ENCODE data around the gene SPATA33. TPM values are rescaled to one million over a fixed set of nuclear protein-coding genes. Genes with fewer than 3 reads are reported as not detected.
"Not testable (repeated sequence)": the region's sequence is repeated elsewhere in the genome, so short reads cannot be mapped to it uniquely, and the experiment has no call there.

The SPATA33 gene
- total RNA-seq, 2 experiments from 2014 or later = 6.3 to 7.1 TPM

DNA sequence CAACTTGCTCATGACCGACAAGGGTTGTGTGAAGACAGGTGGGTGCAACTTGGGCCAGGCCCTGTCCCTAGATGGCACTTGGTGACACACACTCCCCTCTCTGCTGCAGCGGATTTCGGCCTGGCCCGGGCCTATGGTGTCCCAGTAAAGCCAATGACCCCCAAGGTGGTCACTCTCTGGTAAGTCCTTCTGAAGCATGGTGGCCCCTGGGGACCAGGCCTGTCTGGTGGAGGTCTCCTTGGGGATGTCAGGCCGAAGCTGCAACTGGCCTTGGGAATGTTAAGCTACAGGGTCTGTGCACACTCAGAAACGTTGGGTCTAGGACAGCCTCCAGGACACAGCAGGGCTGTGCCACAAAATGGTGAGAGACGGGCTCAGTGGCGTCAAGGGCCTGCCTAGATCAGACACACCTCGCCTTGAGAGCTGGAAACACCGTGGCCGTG, 35.7 kb downstream of the SPATA33 start:
- TF ChIP-seq, protein P1, sequence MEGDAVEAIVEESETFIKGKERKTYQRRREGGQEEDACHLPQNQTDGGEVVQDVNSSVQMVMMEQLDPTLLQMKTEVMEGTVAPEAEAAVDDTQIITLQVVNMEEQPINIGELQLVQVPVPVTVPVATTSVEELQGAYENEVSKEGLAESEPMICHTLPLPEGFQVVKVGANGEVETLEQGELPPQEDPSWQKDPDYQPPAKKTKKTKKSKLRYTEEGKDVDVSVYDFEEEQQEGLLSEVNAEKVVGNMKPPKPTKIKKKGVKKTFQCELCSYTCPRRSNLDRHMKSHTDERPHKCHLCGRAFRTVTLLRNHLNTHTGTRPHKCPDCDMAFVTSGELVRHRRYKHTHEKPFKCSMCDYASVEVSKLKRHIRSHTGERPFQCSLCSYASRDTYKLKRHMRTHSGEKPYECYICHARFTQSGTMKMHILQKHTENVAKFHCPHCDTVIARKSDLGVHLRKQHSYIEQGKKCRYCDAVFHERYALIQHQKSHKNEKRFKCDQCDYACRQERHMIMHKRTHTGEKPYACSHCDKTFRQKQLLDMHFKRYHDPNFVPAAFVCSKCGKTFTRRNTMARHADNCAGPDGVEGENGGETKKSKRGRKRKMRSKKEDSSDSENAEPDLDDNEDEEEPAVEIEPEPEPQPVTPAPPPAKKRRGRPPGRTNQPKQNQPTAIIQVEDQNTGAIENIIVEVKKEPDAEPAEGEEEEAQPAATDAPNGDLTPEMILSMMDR (IDR thresholded peaks at IDR 0.05) = no peak
- POLR2A ChIA-PET = interaction anchor here (1.2 kb wide), 1 partner anchor 180 kb away, joined by 3 read pairs; the partner anchor contains the start of gene TCF25

DNA sequence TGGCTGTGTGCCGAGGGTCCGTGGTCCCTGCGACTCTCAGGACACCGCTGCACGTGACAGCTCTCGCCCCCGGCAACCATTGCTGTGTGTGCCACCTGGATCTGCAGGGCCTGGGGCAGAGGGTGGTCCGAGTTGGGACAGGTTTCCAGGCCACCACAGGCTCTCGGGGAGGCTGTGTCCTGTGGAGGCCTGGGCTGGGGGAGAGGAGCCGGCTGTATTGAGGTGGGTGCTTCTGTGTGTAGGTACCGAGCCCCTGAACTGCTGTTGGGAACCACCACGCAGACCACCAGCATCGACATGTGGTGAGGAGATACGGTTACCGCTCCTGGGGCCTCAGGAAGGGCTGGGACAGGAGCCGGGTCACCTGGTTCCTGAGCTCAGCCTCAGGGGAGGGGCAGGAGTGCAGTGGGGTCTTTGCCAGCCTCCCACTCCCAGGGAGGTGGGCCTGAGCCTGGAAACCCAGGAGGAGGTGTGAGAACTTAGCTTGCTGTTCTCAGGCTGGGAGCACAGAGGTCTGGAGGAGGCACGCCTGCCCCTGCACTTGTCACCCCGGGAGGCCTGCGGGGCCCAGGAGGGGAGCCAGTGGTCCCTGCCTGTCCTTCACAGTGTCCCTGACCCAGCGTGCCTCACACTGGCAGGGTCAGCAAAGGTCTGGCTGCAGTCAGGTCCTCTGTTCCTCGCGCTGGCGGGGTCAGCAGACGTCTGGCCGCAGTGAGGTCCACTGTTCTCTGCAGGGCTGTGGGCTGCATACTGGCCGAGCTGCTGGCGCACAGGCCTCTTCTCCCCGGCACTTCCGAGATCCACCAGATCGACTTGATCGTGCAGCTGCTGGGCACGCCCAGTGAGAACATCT, 36.5 kb downstream of the SPATA33 start:
- CTCF ChIA-PET = no interaction called here
- POLR2A ChIA-PET = interaction anchor here (0.5 to 1.2 kb wide), 2 partner anchors 11 to 179 kb away, joined by 3 read pairs; partner anchors contain the start of gene TCF25
- intact Hi-C loops (cut with micrococcal nuclease) = no loop called here

More for the DNA sequence above, 35.7 kb downstream of the SPATA33 start:
- CTCF ChIA-PET = no interaction called here
- ATAC-seq (no peak), DNase-seq (no peak)
- no peaks in the 10 kb centered on the region for H3K9me3 Mint-ChIP-seq
- H3K27me3 Mint-ChIP-seq = no peaks in the 10 kb centered on the region
- H3K4me1 Mint-ChIP-seq (ENCODE audit: low read depth) = peaks cover 14% of the 10 kb centered on the region
- no peak overlapping the region for H3K4me3 Mint-ChIP-seq
- intact Hi-C loops (cut with micrococcal nuclease) = no loop called here
- H3K27ac Mint-ChIP-seq = no peak overlapping the region
- peaks cover 23% of the 10 kb centered on the region for H3K36me3 Mint-ChIP-seq (ENCODE audit: low read depth)

DNA sequence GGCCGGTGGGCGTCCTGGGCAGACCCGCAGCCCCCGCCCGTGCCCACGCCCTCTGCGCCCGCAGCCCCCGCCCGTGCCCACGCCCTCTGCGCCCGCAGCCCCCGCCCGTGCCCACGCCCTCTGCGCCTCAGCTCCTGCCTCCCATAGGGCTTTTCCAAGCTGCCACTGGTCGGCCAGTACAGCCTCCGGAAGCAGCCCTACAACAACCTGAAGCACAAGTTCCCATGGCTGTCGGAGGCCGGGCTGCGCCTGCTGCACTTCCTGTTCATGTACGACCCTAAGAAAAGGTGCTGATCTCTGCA, 37.1 kb downstream of the SPATA33 start:
- H3K9me3 Mint-ChIP-seq; ATAC-seq; H3K27ac Mint-ChIP-seq; H3K4me3 Mint-ChIP-seq; H3K27me3 Mint-ChIP-seq; intact Hi-C loops (cut with micrococcal nuclease); DNase-seq: not testable (repeated sequence)
- ChIA-PET CTCF (interaction anchor here (1.3 kb wide), 1 partner anchor 8 kb away, joined by 3 read pairs; the partner anchor contains the start of gene CDK10), POLR2A (interaction anchor here (0.5 kb wide), 1 partner anchor 10 kb away, joined by 3 read pairs; no protein-coding TSS in a partner anchor)
- Mint-ChIP-seq H3K4me1 (ENCODE audit: low read depth) (peaks cover 13% of the 10 kb centered on the region), H3K36me3 (ENCODE audit: low read depth) (peaks cover 23% of the 10 kb centered on the region)

More for the DNA sequence above, 36.5 kb downstream of the SPATA33 start:
- DNase-seq (no peak), ATAC-seq (no peak)
- no peaks in the 10 kb centered on the region for H3K9me3 Mint-ChIP-seq
- no peaks in the 10 kb centered on the region for H3K27me3 Mint-ChIP-seq
- TF ChIP-seq, protein P1 (IDR thresholded peaks at IDR 0.05) = no peak
- peaks cover 13% of the 10 kb centered on the region for H3K4me1 Mint-ChIP-seq (ENCODE audit: low read depth)
- no peak overlapping the region for H3K4me3 Mint-ChIP-seq
- H3K27ac Mint-ChIP-seq = no peak overlapping the region
- H3K36me3 Mint-ChIP-seq (ENCODE audit: low read depth) = peaks cover 23% of the 10 kb centered on the region

GRCh38 chr16:89695086-89695874, 37.6 kb downstream of the SPATA33 start:
- intact Hi-C loops (cut with micrococcal nuclease) = no loop called here
- H3K36me3 Mint-ChIP-seq (ENCODE audit: low read depth) = peaks cover 18% of the 10 kb centered on the region
- no peak overlapping the region for H3K4me3 Mint-ChIP-seq
- no peaks in the 10 kb centered on the region for H3K9me3 Mint-ChIP-seq
- POLR2A ChIA-PET = no interaction called here
- TF ChIP-seq, protein P1 (IDR thresholded peaks at IDR 0.05) = no peak
- H3K4me1 Mint-ChIP-seq (ENCODE audit: low read depth) = peaks cover 16% of the 10 kb centered on the region
- H3K27me3 Mint-ChIP-seq = no peaks in the 10 kb centered on the region
- DNase-seq (no peak), ATAC-seq (no peak)
- CTCF ChIA-PET = interaction anchor here (1.3 kb wide), 1 partner anchor 9 kb away, joined by 3 read pairs; the partner anchor contains the start of gene CDK10
- no peak overlapping the region for H3K27ac Mint-ChIP-seq

DNA sequence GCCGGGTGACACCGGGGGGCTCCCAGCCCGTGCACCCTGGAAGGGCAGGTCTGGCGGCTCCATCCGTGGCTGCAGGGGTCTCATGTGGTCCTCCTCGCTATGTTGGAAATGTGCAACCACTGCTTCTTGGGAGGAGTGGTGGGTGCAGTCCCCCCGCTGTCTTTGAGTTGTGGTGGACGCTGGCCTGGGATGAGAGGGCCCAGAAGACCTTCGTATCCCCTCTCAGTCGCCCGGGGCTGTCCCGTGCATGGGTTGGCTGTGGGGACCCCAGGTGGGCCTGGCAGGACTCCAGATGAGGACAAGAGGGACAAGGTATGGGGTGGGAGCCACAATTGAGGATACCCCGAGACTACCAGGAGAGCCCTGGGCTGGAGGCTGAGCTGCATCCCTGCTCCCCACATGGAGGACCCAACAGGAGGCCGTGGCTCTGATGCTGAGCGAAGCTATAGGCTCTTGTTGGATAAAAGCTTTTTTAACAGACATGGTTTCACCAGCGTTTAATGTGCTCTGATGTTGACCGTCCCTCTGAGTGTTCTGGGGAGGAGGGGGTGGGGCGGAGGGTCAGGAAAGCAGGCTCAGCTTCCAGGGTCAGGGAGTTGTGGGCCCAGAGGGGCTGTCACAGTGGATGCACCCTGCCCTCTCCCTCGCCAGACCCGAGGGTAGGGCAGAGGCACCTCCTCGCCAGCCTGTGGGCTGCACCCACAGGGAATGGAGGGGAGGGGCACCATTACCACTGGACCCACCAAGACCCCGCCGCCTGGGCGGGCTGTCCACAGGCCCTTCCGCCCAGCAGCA, 38.4 kb downstream of the SPATA33 start:
- no peak for ATAC-seq
- H3K27ac Mint-ChIP-seq = no peak overlapping the region
- no peak for DNase-seq
- CTCF ChIA-PET = interaction anchor here (1.3 kb wide), 1 partner anchor 10 kb away, joined by 3 read pairs; the partner anchor contains the start of gene CDK10
- POLR2A ChIA-PET = no interaction called here
- peaks cover 16% of the 10 kb centered on the region for H3K36me3 Mint-ChIP-seq (ENCODE audit: low read depth)
- no peaks in the 10 kb centered on the region for H3K9me3 Mint-ChIP-seq
- TF ChIP-seq, protein P1 (IDR thresholded peaks at IDR 0.05) = no peak
- peaks cover 20% of the 10 kb centered on the region for H3K4me1 Mint-ChIP-seq (ENCODE audit: low read depth)
- no peaks in the 10 kb centered on the region for H3K27me3 Mint-ChIP-seq
- H3K4me3 Mint-ChIP-seq = no peak overlapping the region
- intact Hi-C loops (cut with micrococcal nuclease) = no loop called here

All from activated CD8-positive, alpha-beta T cell treated with anti-CD3 and anti-CD28 coated beads for 36 hours (primary cell).